Measurements from ENCODE around the gene PRR23E.

Gene PRR23E

DNA sequence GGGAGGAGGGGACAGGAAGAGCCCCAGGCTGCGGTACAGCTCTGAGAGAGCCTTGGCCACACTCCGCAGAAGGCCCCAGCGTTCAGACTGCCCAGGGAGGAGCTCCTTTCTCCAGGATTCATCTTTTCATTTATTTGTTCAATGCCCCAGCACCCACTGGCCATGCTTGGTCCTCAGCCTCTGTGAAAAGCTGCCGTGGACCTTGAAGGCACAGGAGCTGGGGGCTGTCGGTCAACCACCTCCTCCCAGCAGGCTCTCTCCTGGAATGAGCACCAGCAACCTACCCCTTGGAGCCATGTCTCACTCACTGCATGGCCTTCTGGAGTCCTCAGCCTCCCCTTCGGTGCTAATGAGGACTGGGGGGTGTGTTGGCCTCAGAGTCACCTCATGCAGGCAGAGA, 21.6 kb upstream of the PRR23E start:
- Mint-ChIP-seq H3K9me3 (no peaks in the 10 kb centered on the region), H3K27me3 (peaks cover 16% of the 10 kb centered on the region), H3K27ac (no peak overlapping the region), H3K4me3 (no peak overlapping the region), H3K4me1 (no peaks in the 10 kb centered on the region), H3K36me3 (no peaks in the 10 kb centered on the region)
- no peak for DNase-seq (ENCODE audit: low spot score in 2 of 2)
- no peak for ATAC-seq (ENCODE audit: low read depth)

DNA sequence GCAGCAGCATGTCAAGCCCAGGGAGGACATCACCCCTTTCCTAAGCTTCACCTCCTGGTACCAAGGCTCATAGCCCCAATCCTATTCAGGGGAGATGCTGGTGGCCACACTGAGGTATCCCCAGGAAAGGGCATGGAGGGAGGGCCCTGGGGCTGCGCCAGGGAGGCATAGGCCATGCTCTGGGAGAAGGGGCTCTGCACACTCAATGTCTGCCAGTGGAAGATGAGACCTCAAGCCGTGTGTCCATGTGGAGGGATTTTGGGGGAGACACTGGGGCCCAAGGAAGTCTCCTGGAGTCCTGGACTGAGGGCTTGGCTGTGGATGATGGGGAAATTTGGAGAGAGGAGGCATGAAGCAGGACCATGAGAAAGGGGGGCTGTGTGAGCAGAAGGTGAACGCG, 21.2 kb upstream of the PRR23E start:
- Mint-ChIP-seq H3K27me3 (peaks cover 17% of the 10 kb centered on the region), H3K4me3 (no peak overlapping the region), H3K36me3 (no peaks in the 10 kb centered on the region), H3K27ac (no peak overlapping the region), H3K4me1 (no peaks in the 10 kb centered on the region), H3K9me3 (no peaks in the 10 kb centered on the region)
- no peak for DNase-seq (ENCODE audit: low spot score in 2 of 2)
- no peak for ATAC-seq (ENCODE audit: low read depth)

DNA sequence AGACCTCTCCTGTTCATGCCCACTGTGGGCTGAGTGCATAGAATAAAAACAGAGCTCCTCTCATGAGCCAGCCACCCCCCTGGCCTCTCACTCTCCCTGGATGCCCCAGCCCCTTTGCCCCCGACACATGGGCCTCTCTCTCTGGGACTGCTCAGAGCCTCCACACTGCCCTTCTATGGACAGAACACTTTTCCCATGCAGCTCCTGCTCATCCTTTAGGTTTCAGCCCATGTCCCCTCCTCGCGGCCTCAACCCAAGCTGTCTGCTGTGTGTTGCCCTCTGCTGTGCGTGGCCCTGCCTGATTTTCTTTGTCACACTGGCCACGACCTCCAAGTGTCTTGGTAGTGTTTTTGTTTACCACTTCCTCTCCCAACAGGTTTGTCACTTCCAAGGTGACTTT, 20.7 kb upstream of the PRR23E start:
- H3K27me3 Mint-ChIP-seq = peaks cover 17% of the 10 kb centered on the region
- H3K27ac Mint-ChIP-seq = no peak overlapping the region
- no peaks in the 10 kb centered on the region for H3K4me1 Mint-ChIP-seq
- ATAC-seq (ENCODE audit: low read depth) = no peak
- no peaks in the 10 kb centered on the region for H3K9me3 Mint-ChIP-seq
- no peak overlapping the region for H3K4me3 Mint-ChIP-seq
- H3K36me3 Mint-ChIP-seq = no peaks in the 10 kb centered on the region
- DNase-seq (ENCODE audit: low spot score in 2 of 2) = no peak

DNA sequence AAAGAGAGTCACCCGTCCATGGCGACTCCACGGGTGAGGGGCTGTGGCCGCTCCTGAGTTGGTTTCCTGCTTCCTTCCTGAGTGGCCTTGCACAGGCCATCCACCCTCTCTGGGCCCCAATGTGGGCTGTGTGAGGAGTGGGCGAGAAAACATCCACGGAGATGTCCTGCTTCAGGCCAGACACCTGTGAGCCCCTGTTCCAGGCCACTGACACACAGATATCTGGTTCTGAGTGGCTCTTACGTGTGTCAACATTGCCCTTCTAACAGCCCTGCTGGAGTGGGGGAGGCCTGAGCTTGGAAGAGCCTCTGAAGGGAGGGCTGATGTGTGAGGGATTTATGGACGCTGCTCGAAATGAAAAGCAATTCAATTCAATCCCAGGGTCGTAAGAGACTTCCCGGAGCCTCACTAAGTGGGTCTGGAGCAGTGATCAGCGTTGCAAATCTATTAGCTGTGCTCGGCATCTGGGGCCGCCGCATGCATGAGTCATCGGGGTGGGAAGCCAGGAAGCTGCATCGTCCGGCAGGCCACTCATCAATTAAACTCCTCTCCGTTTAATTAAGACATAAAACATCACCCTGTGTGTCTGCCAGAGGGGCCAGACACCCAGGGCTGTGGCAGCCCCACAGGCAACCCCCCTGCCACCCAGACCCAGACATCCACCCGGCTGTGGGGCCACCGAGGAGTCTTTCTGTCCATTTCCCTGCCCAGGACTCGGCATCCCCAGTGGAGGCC, 20.0 kb upstream of the PRR23E start:
- DNase-seq (ENCODE audit: low spot score in 2 of 2) (no peak), ATAC-seq (ENCODE audit: low read depth) (no peak)
- Mint-ChIP-seq H3K36me3 (no peaks in the 10 kb centered on the region), H3K9me3 (peaks cover 1% of the 10 kb centered on the region), H3K27ac (no peak overlapping the region), H3K4me1 (no peaks in the 10 kb centered on the region), H3K4me3 (no peak overlapping the region), H3K27me3 (peaks cover 17% of the 10 kb centered on the region)

DNA sequence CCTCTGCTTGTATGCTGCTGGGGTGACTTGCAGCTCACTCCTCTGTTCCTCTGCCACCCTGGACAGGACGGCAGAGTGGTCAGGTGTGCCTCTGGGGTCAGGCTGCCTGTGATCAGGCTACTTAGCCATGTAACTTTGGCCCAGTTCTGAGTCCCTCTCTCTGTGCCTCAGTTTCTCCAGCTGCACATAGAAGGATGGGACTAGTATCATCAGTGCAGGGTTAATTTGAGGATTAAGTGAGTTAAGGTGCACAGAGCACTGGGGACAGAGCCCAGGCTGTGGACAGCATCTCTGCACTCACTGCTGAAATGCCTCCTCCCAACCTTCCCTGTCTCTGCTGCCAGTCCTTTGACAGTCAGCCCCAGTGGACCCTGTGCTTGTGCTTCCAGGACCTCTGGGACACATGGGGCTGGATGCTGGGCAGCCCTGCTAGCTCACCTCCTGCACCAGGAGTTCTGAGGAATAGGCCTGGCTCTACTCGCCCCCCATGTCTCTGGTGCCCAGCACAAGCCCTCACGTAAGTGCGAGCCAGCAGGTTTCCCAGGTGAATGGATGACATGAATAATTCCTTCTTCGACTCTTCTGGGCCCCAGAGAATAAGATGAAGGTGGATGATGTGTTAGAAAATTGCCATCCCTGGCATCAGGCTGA, 19.3 kb upstream of the PRR23E start:
- peaks cover 2% of the 10 kb centered on the region for H3K9me3 Mint-ChIP-seq
- ATAC-seq (ENCODE audit: low read depth) (no peak), DNase-seq (ENCODE audit: low spot score in 2 of 2) (no peak)
- H3K27ac Mint-ChIP-seq = no peak overlapping the region
- H3K4me3 Mint-ChIP-seq = no peak overlapping the region
- no peaks in the 10 kb centered on the region for H3K4me1 Mint-ChIP-seq
- no peaks in the 10 kb centered on the region for H3K36me3 Mint-ChIP-seq
- H3K27me3 Mint-ChIP-seq = peaks cover 17% of the 10 kb centered on the region

DNA sequence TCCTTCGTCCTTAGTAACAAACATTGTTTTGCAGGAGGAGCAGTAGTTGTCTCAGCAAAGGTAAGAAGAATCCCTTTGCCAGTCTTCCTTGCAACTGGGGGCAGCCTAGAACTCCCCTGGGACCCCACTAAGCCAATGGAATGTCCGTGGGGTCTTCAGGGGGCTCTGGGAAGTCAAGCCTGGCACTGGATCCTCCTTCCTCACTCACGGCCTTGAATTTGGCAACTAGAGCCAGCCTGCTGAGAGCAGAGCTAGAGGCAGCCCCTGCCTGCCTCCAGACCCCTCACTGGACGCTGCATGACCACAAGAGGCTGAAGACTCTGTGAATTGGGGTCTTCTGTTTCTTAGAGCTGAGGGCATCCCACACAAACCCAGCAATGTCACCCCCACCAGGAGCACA, 18.6 kb upstream of the PRR23E start:
- ATAC-seq (ENCODE audit: low read depth) (no peak), DNase-seq (ENCODE audit: low spot score in 2 of 2) (no peak)
- no peak overlapping the region for H3K27ac Mint-ChIP-seq
- H3K27me3 Mint-ChIP-seq = peaks cover 17% of the 10 kb centered on the region
- H3K9me3 Mint-ChIP-seq = peaks cover 4% of the 10 kb centered on the region
- no peak overlapping the region for H3K4me3 Mint-ChIP-seq
- H3K36me3 Mint-ChIP-seq = no peaks in the 10 kb centered on the region
- H3K4me1 Mint-ChIP-seq = no peaks in the 10 kb centered on the region

DNA sequence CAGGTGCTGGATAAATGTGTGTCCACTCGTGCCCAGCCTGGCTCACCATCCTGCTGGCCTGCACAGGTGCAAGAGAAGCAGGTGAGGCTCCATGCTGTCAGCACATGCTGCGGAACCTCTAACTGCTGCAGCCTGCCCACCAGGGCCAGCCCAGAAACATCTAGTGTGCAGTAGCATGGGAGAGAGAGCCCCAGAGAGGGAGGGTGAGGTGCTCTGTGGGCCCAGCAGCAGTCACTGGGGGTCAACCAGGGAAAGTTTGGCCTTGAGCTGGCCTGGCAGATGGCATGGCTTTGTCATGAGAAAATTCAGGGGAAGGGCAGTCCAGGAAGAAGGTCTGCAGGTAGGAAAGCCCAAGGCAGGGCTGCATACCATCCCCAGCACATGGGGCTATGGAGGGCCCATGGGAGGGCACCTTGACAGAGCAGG, 18.2 kb upstream of the PRR23E start:
- H3K27ac Mint-ChIP-seq = no peak overlapping the region
- H3K4me1 Mint-ChIP-seq = no peaks in the 10 kb centered on the region
- DNase-seq (ENCODE audit: low spot score in 2 of 2) (no peak), ATAC-seq (ENCODE audit: low read depth) (no peak)
- H3K9me3 Mint-ChIP-seq = peaks cover 9% of the 10 kb centered on the region
- H3K36me3 Mint-ChIP-seq = no peaks in the 10 kb centered on the region
- no peak overlapping the region for H3K4me3 Mint-ChIP-seq
- peaks cover 17% of the 10 kb centered on the region for H3K27me3 Mint-ChIP-seq

DNA sequence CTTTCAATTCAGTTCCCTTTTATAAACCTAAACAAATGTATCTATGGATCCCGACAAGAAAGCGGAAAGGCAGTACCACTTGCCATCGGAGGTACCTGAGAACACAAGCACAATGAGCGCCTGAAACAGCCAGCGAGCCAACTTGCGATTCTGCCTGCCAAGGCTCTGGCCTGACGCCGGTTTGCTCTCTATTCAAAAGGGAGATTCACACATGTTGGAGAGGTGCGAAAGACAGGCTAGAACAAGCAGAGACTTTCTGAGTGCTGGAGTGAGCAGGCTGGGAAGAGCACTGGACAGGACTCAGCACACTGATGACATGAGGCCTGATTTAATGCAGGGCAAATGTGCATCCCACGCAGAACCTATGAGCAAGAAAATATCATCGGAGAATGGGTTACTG, 17.7 kb upstream of the PRR23E start:
- DNase-seq (ENCODE audit: low spot score in 2 of 2) (no peak), ATAC-seq (ENCODE audit: low read depth) (no peak)
- Mint-ChIP-seq H3K4me3 (no peak overlapping the region), H3K27ac (no peak overlapping the region), H3K9me3 (peaks cover 9% of the 10 kb centered on the region), H3K27me3 (peaks cover 17% of the 10 kb centered on the region), H3K4me1 (no peaks in the 10 kb centered on the region), H3K36me3 (no peaks in the 10 kb centered on the region)

DNA sequence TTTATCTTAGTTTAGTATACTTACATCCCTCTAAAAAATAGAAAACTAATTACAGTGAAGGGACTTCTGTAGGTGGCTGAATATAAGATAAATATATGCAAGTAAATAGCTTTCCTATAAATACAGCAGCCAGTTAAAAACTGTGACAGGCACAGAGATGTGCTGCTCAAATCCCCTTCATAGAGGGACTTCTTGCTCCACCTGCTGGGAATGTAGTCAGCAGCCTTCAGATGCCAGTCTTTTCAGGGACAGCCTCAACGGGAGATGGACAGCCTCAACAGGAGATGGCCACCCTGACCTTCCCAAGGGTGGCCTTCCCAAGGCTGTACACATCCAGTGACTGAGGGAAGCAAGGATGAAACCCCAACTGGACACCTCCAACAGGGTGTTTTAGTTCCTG, 15.7 kb upstream of the PRR23E start:
- Mint-ChIP-seq H3K4me1 (no peaks in the 10 kb centered on the region), H3K36me3 (no peaks in the 10 kb centered on the region), H3K27me3 (peaks cover 9% of the 10 kb centered on the region), H3K4me3 (no peak overlapping the region), H3K27ac (no peak overlapping the region), H3K9me3 (peaks cover 9% of the 10 kb centered on the region)
- ATAC-seq (ENCODE audit: low read depth) (no peak), DNase-seq (ENCODE audit: low spot score in 2 of 2) (no peak)

DNA sequence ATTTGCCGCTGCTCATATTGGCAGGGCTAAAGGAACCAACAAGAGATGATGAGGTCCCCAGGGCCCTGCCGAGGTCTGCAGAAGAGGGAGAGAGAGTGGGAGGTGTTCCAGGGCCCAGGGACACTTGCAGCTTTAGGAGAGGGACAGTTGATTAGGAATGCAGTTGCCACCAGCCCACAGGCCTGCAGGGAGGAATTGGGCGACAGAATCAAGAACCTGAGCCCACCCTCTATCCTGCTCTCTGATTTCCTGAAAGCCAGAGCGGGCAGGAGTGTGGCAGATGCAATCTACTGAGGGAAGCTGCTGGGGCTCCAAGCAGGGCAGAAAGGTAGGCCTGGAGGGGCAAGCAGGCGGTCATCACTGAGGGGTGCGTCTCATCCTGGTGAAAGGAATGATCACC, 12.1 kb upstream of the PRR23E start:
- peaks cover 9% of the 10 kb centered on the region for H3K9me3 Mint-ChIP-seq
- ATAC-seq (ENCODE audit: low read depth) (no peak), DNase-seq (ENCODE audit: low spot score in 2 of 2) (no peak)
- H3K36me3 Mint-ChIP-seq = no peaks in the 10 kb centered on the region
- H3K4me3 Mint-ChIP-seq = no peak overlapping the region
- no peaks in the 10 kb centered on the region for H3K4me1 Mint-ChIP-seq
- H3K27me3 Mint-ChIP-seq = peaks cover 4% of the 10 kb centered on the region
- no peak overlapping the region for H3K27ac Mint-ChIP-seq

DNA sequence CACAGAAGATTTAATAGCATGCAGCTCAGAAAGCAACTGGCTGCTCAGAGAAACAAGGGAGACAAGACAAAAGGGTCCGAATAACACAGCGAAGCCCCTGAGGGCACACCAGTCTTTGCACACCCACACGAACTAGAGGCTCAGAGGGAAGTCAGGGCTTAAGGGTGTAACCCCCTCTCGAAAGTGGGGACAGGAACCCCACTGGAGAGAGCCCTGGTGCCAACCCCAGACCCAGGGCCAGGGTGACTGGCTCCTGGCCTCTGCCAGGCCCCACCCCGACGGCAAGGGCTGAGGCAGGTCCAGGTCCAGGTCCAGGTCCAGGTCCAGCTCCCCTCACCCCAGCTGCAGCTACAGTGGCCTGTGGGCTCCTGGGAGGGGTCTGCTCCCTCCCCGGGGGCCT, 10.5 kb upstream of the PRR23E start:
- H3K27ac Mint-ChIP-seq = no peak overlapping the region
- no peak for DNase-seq (ENCODE audit: low spot score in 2 of 2)
- no peak overlapping the region for H3K4me3 Mint-ChIP-seq
- H3K36me3 Mint-ChIP-seq = no peaks in the 10 kb centered on the region
- no peaks in the 10 kb centered on the region for H3K4me1 Mint-ChIP-seq
- no peak for ATAC-seq (ENCODE audit: low read depth)
- peaks cover 9% of the 10 kb centered on the region for H3K9me3 Mint-ChIP-seq
- H3K27me3 Mint-ChIP-seq = peaks cover 3% of the 10 kb centered on the region

DNA sequence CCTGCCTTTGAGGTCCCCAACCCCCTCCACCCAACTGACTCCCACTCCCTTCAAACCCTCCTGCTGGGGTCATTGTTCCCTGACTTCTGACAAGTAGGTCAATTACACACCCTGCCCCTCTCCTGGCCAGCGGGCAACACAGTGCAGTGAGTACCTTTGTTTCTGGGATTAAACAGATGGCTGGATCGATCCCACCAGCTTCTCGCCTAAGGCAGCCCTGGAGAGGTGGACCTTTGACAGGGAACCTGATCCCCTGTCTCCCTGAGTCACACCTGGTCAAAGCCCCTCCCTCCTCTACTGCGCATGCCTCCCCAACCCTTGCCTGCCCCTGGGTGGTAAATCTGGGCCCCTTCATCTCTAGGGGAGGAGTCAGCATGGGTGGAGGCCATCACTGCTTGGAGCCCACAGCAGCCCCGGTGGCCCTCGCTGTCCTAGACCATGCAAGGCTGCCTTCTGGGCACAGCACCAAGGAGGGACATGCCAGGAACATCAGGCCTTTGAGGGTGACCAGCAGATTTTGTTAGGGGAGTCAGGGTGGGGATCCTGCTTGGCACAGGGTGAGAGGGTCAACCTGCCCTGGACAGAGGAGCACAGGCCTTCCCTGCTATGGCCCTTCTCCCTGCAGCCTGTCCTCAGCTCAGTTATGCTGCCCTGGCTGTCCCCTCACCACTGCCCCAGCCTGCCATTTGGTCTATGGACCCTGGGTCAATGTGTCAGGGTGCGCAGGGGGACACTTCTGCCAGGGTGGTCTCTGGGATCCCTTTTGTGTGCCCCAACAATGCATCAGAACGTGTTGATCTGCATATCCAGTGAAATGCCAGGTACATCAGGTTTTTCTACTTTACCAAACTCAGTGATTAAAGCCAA, 9.8 kb upstream of the PRR23E start:
- H3K4me3 Mint-ChIP-seq = no peak overlapping the region
- DNase-seq (ENCODE audit: low spot score in 2 of 2) (no peak), ATAC-seq (ENCODE audit: low read depth) (no peak)
- no peaks in the 10 kb centered on the region for H3K4me1 Mint-ChIP-seq
- no peak overlapping the region for H3K27ac Mint-ChIP-seq
- no peaks in the 10 kb centered on the region for H3K36me3 Mint-ChIP-seq
- peaks cover 11% of the 10 kb centered on the region for H3K9me3 Mint-ChIP-seq
- H3K27me3 Mint-ChIP-seq = peaks cover 3% of the 10 kb centered on the region

DNA sequence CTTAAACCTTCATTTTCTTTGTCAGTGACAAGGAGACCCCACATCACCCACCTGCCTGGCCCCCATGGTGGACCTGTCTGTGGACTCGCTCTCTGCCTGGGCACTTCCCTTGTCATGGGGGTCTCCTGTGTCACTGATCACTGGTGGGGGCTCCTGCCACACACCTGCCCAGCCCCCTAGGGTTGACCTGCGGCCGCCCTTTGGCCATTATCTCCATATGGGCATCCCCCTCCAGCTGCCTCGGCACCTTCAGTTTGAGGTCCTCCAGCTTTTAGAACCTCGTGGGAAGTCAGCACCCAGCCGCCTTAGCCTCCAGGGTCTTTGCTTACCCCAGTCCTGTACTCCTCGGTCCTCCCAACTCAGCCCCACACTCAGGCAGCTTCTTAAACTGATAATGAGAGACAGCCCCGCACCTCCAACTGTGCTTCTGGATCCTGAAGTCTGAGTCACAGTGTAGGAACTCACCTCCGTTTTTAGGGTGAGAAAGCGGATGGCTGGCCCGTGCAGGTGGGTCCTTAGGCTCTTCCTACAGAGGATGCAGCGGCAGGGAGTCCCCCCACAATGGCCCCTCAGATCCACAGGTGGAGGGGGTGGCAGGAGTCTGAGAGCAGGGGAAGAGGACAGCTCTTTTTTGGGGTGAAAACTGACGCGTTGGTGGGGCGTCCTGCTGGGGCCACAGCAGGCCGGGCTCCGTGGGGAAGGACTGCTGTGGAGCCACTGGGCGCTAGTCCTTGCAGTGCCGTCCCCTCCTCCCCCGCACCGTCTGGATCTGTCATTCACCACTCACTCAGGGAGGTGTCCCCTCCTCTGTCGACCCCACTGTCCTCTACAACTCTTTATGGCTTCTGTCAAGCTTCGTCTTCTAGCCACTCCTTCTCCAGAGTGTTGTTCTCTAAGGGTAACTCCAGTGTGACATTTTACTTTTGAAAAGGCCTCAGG, 8.7 kb upstream of the PRR23E start:
- ATAC-seq (ENCODE audit: low read depth) = no peak
- Mint-ChIP-seq H3K27me3 (peaks cover 3% of the 10 kb centered on the region), H3K9me3 (peaks cover 10% of the 10 kb centered on the region), H3K4me1 (no peaks in the 10 kb centered on the region), H3K27ac (no peak overlapping the region), H3K4me3 (no peak overlapping the region), H3K36me3 (no peaks in the 10 kb centered on the region)
- DNase-seq (ENCODE audit: low spot score in 2 of 2) = no peak

Data from memory B cell (primary cell).